Endodermal cell (in vitro differentiated cells): ENCODE measurements around the gene F5. TPM values are rescaled to one million over a fixed set of nuclear protein-coding genes. Genes with fewer than 3 reads are reported as not detected.

Source experiments
- DNase-seq: peaks from one replicate; pipeline ENCODE4 v3.0.0-alpha.2; 2017
- H3K27ac ChIP-seq: 2 replicates; pipeline ENCODE4 v1.5.1; 2013; ENCODE audit warnings: mild to moderate bottlenecking, low read depth, low read length, moderate library complexity
- H3K27me3 ChIP-seq: 2 replicates; pipeline ENCODE4 v1.6.1; 2013; ENCODE audit warnings: mild to moderate bottlenecking, low read length, moderate library complexity; ENCODE audit not compliant: insufficient read depth, control insufficient read depth, poor library complexity, severe bottlenecking
- H3K36me3 ChIP-seq: 2 replicates; pipeline ENCODE4 v1.7.0; 2013; ENCODE audit warnings: mild to moderate bottlenecking, low read length, moderate library complexity; ENCODE audit not compliant: control insufficient read depth, insufficient read depth
- H3K4me1 ChIP-seq: one replicate; pipeline ENCODE4 v1.7.0; 2013; ENCODE audit warnings: low read length; ENCODE audit not compliant: control insufficient read depth, insufficient read depth
- H3K4me3 ChIP-seq: 2 replicates; pipeline ENCODE4 v1.5.1; 2013; ENCODE audit warnings: mild to moderate bottlenecking, low read length, moderate library complexity
- H3K9ac ChIP-seq: 2 replicates; pipeline ENCODE4 v1.6.1; 2013; ENCODE audit warnings: mild to moderate bottlenecking, low read length, moderate library complexity; ENCODE audit not compliant: poor library complexity, severe bottlenecking; ENCODE audit errors: extremely low read depth
- H3K9me3 ChIP-seq: 2 replicates; pipeline ENCODE4 v1.6.1; 2013; ENCODE audit warnings: mild to moderate bottlenecking, low read length, moderate library complexity; ENCODE audit not compliant: control insufficient read depth
- H3K27ac Mint-ChIP-seq: 2 replicates; pipeline ENCODE4 v1.8.0; 2020; ENCODE audit warnings: mixed read lengths
- H3K27me3 Mint-ChIP-seq: 2 replicates; pipeline ENCODE4 v1.8.0; 2021; ENCODE audit warnings: mild to moderate bottlenecking, mixed read lengths; ENCODE audit not compliant: insufficient read depth
- H3K36me3 Mint-ChIP-seq: 2 replicates; pipeline ENCODE4 v1.8.0; 2020; ENCODE audit warnings: low read depth, mixed read lengths
- H3K4me1 Mint-ChIP-seq: 2 replicates; pipeline ENCODE4 v1.8.0; 2020; ENCODE audit warnings: mixed read lengths
- H3K4me3 Mint-ChIP-seq: 2 replicates; pipeline ENCODE4 v1.8.0; 2020; ENCODE audit warnings: mild to moderate bottlenecking, moderate library complexity, mixed read lengths
- H3K9me3 Mint-ChIP-seq: 2 replicates; pipeline ENCODE4 v1.8.0; 2020; ENCODE audit warnings: mild to moderate bottlenecking, mixed read lengths
- WGBS, 2 experiments: methylation state at CpG; one replicate each; pipeline versions ENCODE4 v1.1.5 to v1.1.7; 2013; ENCODE audit warnings: missing lambda C conversion rate in 2 of 2, mixed read lengths in 1 of 2; ENCODE audit not compliant: insufficient coverage in 1 of 2, insufficient read length in 1 of 2; 5-methylcytosine and 5-hydroxymethylcytosine counted together
- total RNA-seq, 2 donors: library from RNA; stranded (reverse); fragmentation: NEBNext Ultra II Directional in 1 of 2; extraction: Animal tissue kit (Norgen Biotek cat#: 25700) in 1 of 2; gene quantifications; 2 replicates in 1 of 2; 3 replicates in 1 of 2; pipeline ENCODE4 v1.2.1, GENCODE V29; 2021
- TF ChIP-seq, protein P1 (sequence below): fragments of 200-600 bp; sonication (generic); conservative IDR thresholded peaks from 2 replicates; pipeline ENCODE4 v1.5.0; 2021; ENCODE audit warnings: antibody characterized with exemption, mild to moderate bottlenecking

F5 gene
- total RNA-seq, 2 donors from 2014 or later = 0.04 to 0.09 TPM

DNA sequence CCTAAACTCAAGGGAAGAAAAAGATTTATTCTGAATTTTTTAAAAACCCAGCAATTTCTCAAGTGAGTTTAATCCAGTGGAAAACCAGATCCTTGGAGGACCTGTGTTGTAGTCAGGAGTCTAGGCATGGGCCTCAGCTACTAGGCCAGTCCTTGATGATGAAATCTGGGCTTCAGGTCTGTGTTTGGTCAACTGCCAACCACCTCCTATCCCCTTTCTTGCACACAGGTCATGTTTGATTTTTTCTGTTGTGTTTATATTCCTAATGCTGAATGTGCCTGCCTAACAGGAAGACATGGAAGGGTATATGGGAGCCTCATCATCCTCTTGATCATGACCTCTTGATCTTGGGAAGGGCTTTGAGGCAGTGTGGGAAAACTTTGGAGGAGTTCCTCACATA is 62.4 kb downstream of the F5 start:
- H3K36me3 ChIP-seq = no peaks in the 10 kb centered on the region
- H3K4me1 Mint-ChIP-seq = peaks cover 14% of the 10 kb centered on the region
- no peak overlapping the region for H3K27ac ChIP-seq
- H3K27me3 ChIP-seq = no peaks in the 10 kb centered on the region
- no peak overlapping the region for H3K9ac ChIP-seq
- peaks cover 5% of the 10 kb centered on the region for H3K4me1 ChIP-seq
- no peaks in the 10 kb centered on the region for H3K9me3 Mint-ChIP-seq
- DNase-seq = no peak
- no peaks in the 10 kb centered on the region for H3K9me3 ChIP-seq
- no peaks in the 10 kb centered on the region for H3K36me3 Mint-ChIP-seq
- no peak overlapping the region for H3K4me3 Mint-ChIP-seq
- no peak overlapping the region for H3K27ac Mint-ChIP-seq
- H3K4me3 ChIP-seq = no peak overlapping the region
- H3K27me3 Mint-ChIP-seq = no peaks in the 10 kb centered on the region
- TF ChIP-seq, protein P1, sequence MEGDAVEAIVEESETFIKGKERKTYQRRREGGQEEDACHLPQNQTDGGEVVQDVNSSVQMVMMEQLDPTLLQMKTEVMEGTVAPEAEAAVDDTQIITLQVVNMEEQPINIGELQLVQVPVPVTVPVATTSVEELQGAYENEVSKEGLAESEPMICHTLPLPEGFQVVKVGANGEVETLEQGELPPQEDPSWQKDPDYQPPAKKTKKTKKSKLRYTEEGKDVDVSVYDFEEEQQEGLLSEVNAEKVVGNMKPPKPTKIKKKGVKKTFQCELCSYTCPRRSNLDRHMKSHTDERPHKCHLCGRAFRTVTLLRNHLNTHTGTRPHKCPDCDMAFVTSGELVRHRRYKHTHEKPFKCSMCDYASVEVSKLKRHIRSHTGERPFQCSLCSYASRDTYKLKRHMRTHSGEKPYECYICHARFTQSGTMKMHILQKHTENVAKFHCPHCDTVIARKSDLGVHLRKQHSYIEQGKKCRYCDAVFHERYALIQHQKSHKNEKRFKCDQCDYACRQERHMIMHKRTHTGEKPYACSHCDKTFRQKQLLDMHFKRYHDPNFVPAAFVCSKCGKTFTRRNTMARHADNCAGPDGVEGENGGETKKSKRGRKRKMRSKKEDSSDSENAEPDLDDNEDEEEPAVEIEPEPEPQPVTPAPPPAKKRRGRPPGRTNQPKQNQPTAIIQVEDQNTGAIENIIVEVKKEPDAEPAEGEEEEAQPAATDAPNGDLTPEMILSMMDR = no peak

DNA sequence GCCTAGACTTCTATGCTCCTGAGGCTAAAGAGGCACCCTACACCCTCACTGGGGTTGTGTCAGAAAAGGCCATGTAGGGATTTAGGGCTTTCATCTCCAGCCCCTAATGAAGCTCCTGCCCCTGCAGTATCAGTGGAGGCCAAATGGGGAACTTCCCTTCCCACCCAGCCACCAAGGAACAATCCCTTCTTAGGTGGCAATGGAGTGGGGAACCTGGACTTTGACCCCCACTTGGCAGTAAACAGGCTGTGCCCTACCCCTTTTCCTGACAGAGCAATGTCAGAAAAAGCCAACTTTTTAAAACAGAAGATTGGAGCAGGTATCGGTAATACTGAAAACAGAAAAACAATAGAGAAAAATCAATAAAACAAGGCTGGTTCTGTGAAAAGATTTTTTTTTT is 65.1 kb downstream of the F5 start:
- Histone ChIP-seq H3K9ac (no peak overlapping the region), H3K4me1 (no peaks in the 10 kb centered on the region), H3K4me3 (no peak overlapping the region), H3K27ac (no peak overlapping the region), H3K9me3 (no peaks in the 10 kb centered on the region), H3K36me3 (no peaks in the 10 kb centered on the region), H3K27me3 (no peaks in the 10 kb centered on the region)
- TF ChIP-seq, protein P1 = no peak
- no peak for DNase-seq
- Mint-ChIP-seq H3K27me3 (no peaks in the 10 kb centered on the region), H3K4me1 (no peaks in the 10 kb centered on the region), H3K9me3 (no peaks in the 10 kb centered on the region), H3K27ac (no peak overlapping the region), H3K36me3 (no peaks in the 10 kb centered on the region), H3K4me3 (no peak overlapping the region)
- WGBS, 2 experiments = 93% methylated on average over 1 of the region's 1 CpG; no CpG with 5 or more reads in 1 of the 2 experiments

DNA sequence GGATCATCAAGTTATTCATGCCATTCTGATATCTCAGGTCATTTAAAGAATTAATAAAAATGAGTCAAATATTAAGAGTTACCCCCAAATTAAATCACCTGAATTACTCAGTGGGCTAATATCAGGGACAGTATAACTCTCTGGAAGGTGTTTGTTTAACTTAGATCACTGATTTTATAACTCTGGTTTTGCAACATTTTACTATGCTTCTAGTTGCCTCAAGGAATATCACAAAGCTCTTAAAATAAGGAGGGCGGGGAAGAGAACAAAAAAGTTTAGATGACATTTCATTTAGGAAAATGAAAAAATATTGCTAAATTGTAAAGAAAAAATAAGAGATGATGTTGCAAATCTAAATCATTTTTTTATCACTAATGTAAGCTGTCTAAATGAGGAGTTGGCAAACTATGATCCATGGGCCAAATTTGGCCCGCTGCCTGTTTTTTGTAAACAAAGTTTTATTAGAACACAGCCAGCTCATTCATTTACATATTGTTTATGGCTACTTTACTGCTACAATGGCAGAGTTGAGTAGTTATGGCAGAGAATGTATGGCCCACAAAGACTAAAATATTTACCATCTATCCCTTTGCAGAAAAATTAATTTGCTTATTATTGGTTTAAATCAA is 68.6 kb downstream of the F5 start:
- no peaks in the 10 kb centered on the region for H3K27me3 Mint-ChIP-seq
- no peaks in the 10 kb centered on the region for H3K9me3 ChIP-seq
- H3K27ac Mint-ChIP-seq = no peak overlapping the region
- no peaks in the 10 kb centered on the region for H3K4me1 Mint-ChIP-seq
- H3K4me3 Mint-ChIP-seq = no peak overlapping the region
- H3K27ac ChIP-seq = no peak overlapping the region
- H3K4me3 ChIP-seq = no peak overlapping the region
- no peaks in the 10 kb centered on the region for H3K27me3 ChIP-seq
- H3K9ac ChIP-seq = no peak overlapping the region
- H3K36me3 ChIP-seq = no peaks in the 10 kb centered on the region
- DNase-seq = no peak
- no peaks in the 10 kb centered on the region for H3K9me3 Mint-ChIP-seq
- H3K4me1 ChIP-seq = no peaks in the 10 kb centered on the region
- H3K36me3 Mint-ChIP-seq = no peaks in the 10 kb centered on the region
- 93% methylated on average over 2 of the region's 2 CpGs; no CpG with 5 or more reads in 1 of the 2 experiments for WGBS, 2 experiments
- TF ChIP-seq, protein P1 = no peak
